Suprapubic skin (tissue), 4 donors: ENCODE data around the gene PC. TPM values are rescaled to one million over a fixed set of nuclear protein-coding genes. Genes with fewer than 3 reads are reported as not detected.
"Not testable (repeated sequence)": the region's sequence is repeated elsewhere in the genome, so short reads cannot be mapped to it uniquely, and the experiment has no call there.

Source experiments
- DNase-seq, 2 donors: peaks; one replicate each; pipeline ENCODE4 v3.0.0-alpha.2; 2019; ENCODE audit warnings: low spot score in 2 of 2
- H3K27ac ChIP-seq: fragments of 200-600 bp; sonication (generic); one replicate; pipeline ENCODE4 v1.5.1; 2019
- H3K27me3 ChIP-seq: fragments of 200-600 bp; sonication (generic); one replicate; pipeline ENCODE4 v1.5.1; 2019
- H3K36me3 ChIP-seq: fragments of 200-600 bp; sonication (generic); one replicate; pipeline ENCODE4 v1.5.1; 2019
- H3K4me1 ChIP-seq: fragments of 200-600 bp; sonication (generic); one replicate; pipeline ENCODE4 v1.5.1; 2019
- H3K4me3 ChIP-seq: fragments of 200-600 bp; sonication (generic); one replicate; pipeline ENCODE4 v1.5.1; 2019; ENCODE audit warnings: mild to moderate bottlenecking
- H3K9me3 ChIP-seq: fragments of 200-600 bp; sonication (generic); one replicate; pipeline ENCODE4 v1.5.1; 2019
- CTCF ChIP-seq, 2 donors: fragments of 200-600 bp in 1 of 2; fragments of 450-650 bp in 1 of 2; sonication (generic) in 1 of 2; IDR thresholded peaks; one replicate each; pipeline ENCODE4 v1.5.1; 2016 to 2019; ENCODE audit warnings: antibody characterized with exemption in 2 of 2, mild to moderate bottlenecking in 1 of 2, moderate library complexity in 1 of 2
- EP300 ChIP-seq: sonication (generic); formaldehyde crosslinking; IDR thresholded peaks from one replicate; pipeline ENCODE4 v1.6.1; 2017; ENCODE audit warnings: antibody characterized with exemption
- POLR2A ChIP-seq, 2 donors: fragments of 450-650 bp; IDR thresholded peaks; one replicate each; pipeline ENCODE4 v1.6.1; 2017; ENCODE audit warnings: antibody characterized with exemption in 2 of 2, mild to moderate bottlenecking in 2 of 2, moderate library complexity in 2 of 2
- POLR2AphosphoS5 ChIP-seq, 3 donors: sonication (generic); formaldehyde crosslinking; IDR thresholded peaks; one replicate each; pipeline ENCODE4 v1.6.1; 2017; ENCODE audit warnings: antibody characterized with exemption in 3 of 3
- WGBS: methylation state at CpG from one replicate; pipeline ENCODE4 v1.1.5; 2018; 5-methylcytosine and 5-hydroxymethylcytosine counted together
- total RNA-seq, 4 donors: library from RNA; depleted of rRNA; stranded (reverse); fragments of >200 nt; gene quantifications; one replicate each; pipeline ENCODE4 v1.1.0, GENCODE V29; 2016

PC gene
- total RNA-seq, 4 donors from 2014 or later: 10.8 to 25.4 (median 13.9) TPM

GRCh38 chr11:66841861-66842260 is 116.3 kb downstream of the PC start:
- Histone ChIP-seq H3K36me3 (peaks cover 50% of the 10 kb centered on the region), H3K9me3 (no peaks in the 10 kb centered on the region), H3K4me3 (peak overlapping the region; percentile 92), H3K27me3 (no peaks in the 10 kb centered on the region), H3K4me1 (peaks cover 41% of the 10 kb centered on the region), H3K27ac (no peak overlapping the region)
- TF ChIP-seq POLR2AphosphoS5 (IDR thresholded peaks at IDR 0.05) (no peak), POLR2A (IDR thresholded peaks at IDR 0.05) (no peak), EP300 (no peak), CTCF (IDR thresholded peaks at IDR 0.05) (no peak)
- peak; percentile 59 to 67 for DNase-seq
- WGBS: 86% methylated on average over 7 of the region's 7 CpGs

- H3K27me3 ChIP-seq: no peaks in the 10 kb centered on the region
- WGBS: 77% methylated on average over 4 of the region's 4 CpGs
- TF ChIP-seq POLR2A (IDR thresholded peaks at IDR 0.05): no peak
- TF ChIP-seq EP300: no peak
- TF ChIP-seq CTCF (IDR thresholded peaks at IDR 0.05): no peak
- TF ChIP-seq POLR2AphosphoS5 (IDR thresholded peaks at IDR 0.05): no peak
- no peaks in the 10 kb centered on the region for H3K9me3 ChIP-seq
- H3K27ac ChIP-seq: no peak overlapping the region
- H3K36me3 ChIP-seq: peaks cover 38% of the 10 kb centered on the region
- H3K4me1 ChIP-seq: peaks cover 41% of the 10 kb centered on the region
- H3K4me3 ChIP-seq: no peak overlapping the region
- no peak for DNase-seq
Observed at GRCh38 chr11:66840317-66841091, 117.7 kb downstream of the PC start.

- WGBS: 83% methylated on average over 12 of the region's 12 CpGs
- Histone ChIP-seq H3K27ac (no peak overlapping the region), H3K4me3 (no peak overlapping the region), H3K9me3 (no peaks in the 10 kb centered on the region), H3K36me3 (peaks cover 37% of the 10 kb centered on the region), H3K4me1 (peaks cover 17% of the 10 kb centered on the region), H3K27me3 (no peaks in the 10 kb centered on the region)
- no peak for DNase-seq
- TF ChIP-seq CTCF (IDR thresholded peaks at IDR 0.05) (no peak), POLR2AphosphoS5 (IDR thresholded peaks at IDR 0.05) (no peak)
Observed at GRCh38 chr11:66835768-66836405, 122.3 kb downstream of the PC start.

GRCh38 chr11:66834943-66835342 is 123.2 kb downstream of the PC start:
- TF ChIP-seq POLR2AphosphoS5 (IDR thresholded peaks at IDR 0.05): no peak
- no peak for TF ChIP-seq EP300
- no peak for TF ChIP-seq CTCF (IDR thresholded peaks at IDR 0.05)
- TF ChIP-seq POLR2A (IDR thresholded peaks at IDR 0.05): no peak
- H3K27ac ChIP-seq: no peak overlapping the region
- H3K27me3 ChIP-seq: no peaks in the 10 kb centered on the region
- 77% methylated on average over 5 of the region's 5 CpGs for WGBS
- H3K36me3 ChIP-seq: peaks cover 33% of the 10 kb centered on the region
- no peak for DNase-seq
- no peaks in the 10 kb centered on the region for H3K9me3 ChIP-seq
- no peak overlapping the region for H3K4me3 ChIP-seq
- peaks cover 10% of the 10 kb centered on the region for H3K4me1 ChIP-seq

- WGBS: 58% methylated on average over 4 of the region's 4 CpGs
- no peak overlapping the region for H3K27ac ChIP-seq
- TF ChIP-seq EP300 (no peak), POLR2A (IDR thresholded peaks at IDR 0.05) (no peak), CTCF (IDR thresholded peaks at IDR 0.05) (peak in 1 of 2 donors; percentile 3), POLR2AphosphoS5 (IDR thresholded peaks at IDR 0.05) (no peak)
- no peak for DNase-seq
- H3K9me3 ChIP-seq: no peaks in the 10 kb centered on the region
- peaks cover 28% of the 10 kb centered on the region for H3K36me3 ChIP-seq
- H3K4me3 ChIP-seq: no peak overlapping the region
- no peaks in the 10 kb centered on the region for H3K27me3 ChIP-seq
- H3K4me1 ChIP-seq: peaks cover 8% of the 10 kb centered on the region
Observed at GRCh38 chr11:66834539-66834845, 123.7 kb downstream of the PC start.

- not testable (repeated sequence) for H3K9me3 ChIP-seq, H3K4me1 ChIP-seq, DNase-seq, H3K27me3 ChIP-seq, H3K4me3 ChIP-seq, H3K27ac ChIP-seq
- peaks cover 19% of the 10 kb centered on the region for H3K36me3 ChIP-seq
- WGBS: 96% methylated on average over 3 of the region's 4 CpGs
Observed at GRCh38 chr11:66824573-66824972, 133.6 kb downstream of the PC start.
